Neural cell (in vitro differentiated cells): ENCODE results near the gene PTDSS2. TPM values are rescaled to one million over a fixed set of nuclear protein-coding genes. Genes with fewer than 3 reads are reported as not detected.
A peak's percentile ranks its signal among the peaks of the same experiment; 100 is the strongest.

Experiments
- H2AFZ ChIP-seq: fragments of 200-600, 300-800 bp; sonication (generic), shearing (Covaris generic); 2 replicates; pipeline ENCODE4 v1.6.0; 2014; ENCODE audit warnings: low read depth, mild to moderate bottlenecking, antibody characterized with exemption, low read length, moderate library complexity
- H3F3A ChIP-seq: fragments of 200-600 bp; shearing (Covaris generic); 2 replicates; pipeline ENCODE4 v1.6.1; 2016; ENCODE audit warnings: mild to moderate bottlenecking, moderate library complexity, mixed read lengths, antibody characterized with exemption, low read length; ENCODE audit not compliant: insufficient read depth, poor library complexity, severe bottlenecking
- H3K27ac ChIP-seq: fragments of 200-600, 300-800 bp; sonication (generic), shearing (Covaris generic); 2 replicates; pipeline ENCODE4 v1.5.1; 2014; ENCODE audit warnings: mild to moderate bottlenecking, low read length, moderate library complexity
- H3K27me3 ChIP-seq: fragments of 300-800, 200-600 bp; sonication (generic), shearing (Covaris generic); 2 replicates; pipeline ENCODE4 v1.6.0; 2014; ENCODE audit warnings: mild to moderate bottlenecking, low read depth, low read length, moderate library complexity; ENCODE audit not compliant: insufficient read depth
- H3K36me3 ChIP-seq: fragments of 300-800, 200-600 bp; sonication (generic), shearing (Covaris generic); 2 replicates; pipeline ENCODE4 v1.5.1; 2014; ENCODE audit warnings: mild to moderate bottlenecking, antibody characterized with exemption, low read length, moderate library complexity; ENCODE audit not compliant: insufficient read depth
- H3K4me2 ChIP-seq: fragments of 300-800, 200-600 bp; sonication (generic), shearing (Covaris generic); 2 replicates; pipeline ENCODE4 v1.6.0; 2014; ENCODE audit warnings: mild to moderate bottlenecking, low read length
- H3K4me3 ChIP-seq: fragments of 300-800, 200-600 bp; sonication (generic), shearing (Covaris generic); 2 replicates; pipeline ENCODE4 v1.5.1; 2014; ENCODE audit warnings: mild to moderate bottlenecking, low read length, moderate library complexity
- H3K79me2 ChIP-seq: fragments of 200-600 bp; shearing (Covaris generic); replicated peaks from 2 replicates; pipeline ENCODE4 v1.6.0; 2014; ENCODE audit warnings: mild to moderate bottlenecking, low read length, moderate library complexity; ENCODE audit not compliant: insufficient read depth
- H3K9ac ChIP-seq: fragments of 300-800, 200-600 bp; sonication (generic), shearing (Covaris generic); 2 replicates; pipeline ENCODE4 v1.6.1; 2016; ENCODE audit warnings: mild to moderate bottlenecking, low read length, mixed read lengths
- H3K9me2 ChIP-seq: fragments of 200-600 bp; shearing (Covaris generic); 2 replicates; pipeline ENCODE4 v1.6.1; 2016; ENCODE audit warnings: mild to moderate bottlenecking, low read length, mixed read lengths; ENCODE audit not compliant: insufficient read depth
- H3K9me3 ChIP-seq: fragments of 200-600, 300-800 bp; sonication (generic), shearing (Covaris generic); 2 replicates; pipeline ENCODE4 v1.6.1; 2016; ENCODE audit warnings: mild to moderate bottlenecking, mixed run types, low read length, moderate library complexity, mixed read lengths
- H4K20me1 ChIP-seq: fragments of 200-600 bp; shearing (Covaris generic); 2 replicates; pipeline ENCODE4 v1.6.1; 2016; ENCODE audit warnings: mild to moderate bottlenecking, mixed run types; ENCODE audit not compliant: insufficient read depth
- EP300 ChIP-seq: fragments of 450-650 bp; conservative IDR thresholded peaks from 2 replicates; pipeline ENCODE4 v1.6.1; 2014; ENCODE audit warnings: antibody characterized with exemption, mild to moderate bottlenecking, moderate library complexity; ENCODE audit not compliant: poor library complexity, severe bottlenecking
- EZH2 ChIP-seq: fragments of 200-600, 300-800 bp; shearing (Covaris generic), sonication (generic); IDR thresholded peaks from 2 replicates; pipeline ENCODE4 v1.6.1; 2014; ENCODE audit warnings: antibody characterized with exemption, low read length, borderline replicate concordance, mild to moderate bottlenecking; ENCODE audit not compliant: insufficient read depth, poor library complexity, severe bottlenecking
- MXI1 ChIP-seq: fragments of 450-650 bp; conservative IDR thresholded peaks from 2 replicates; pipeline ENCODE4 v1.6.1; 2014; ENCODE audit warnings: antibody characterized with exemption, mild to moderate bottlenecking; ENCODE audit not compliant: poor library complexity, severe bottlenecking
- POLR2AphosphoS5 ChIP-seq: IDR thresholded peaks from 2 replicates; pipeline ENCODE4 v1.6.1; 2012
- RAD21 ChIP-seq: fragments of 450-650 bp; conservative IDR thresholded peaks from 2 replicates; pipeline ENCODE4 v1.6.1; 2014; ENCODE audit warnings: antibody characterized with exemption, mild to moderate bottlenecking, moderate library complexity
- SMC3 ChIP-seq: fragments of 450-650 bp; conservative IDR thresholded peaks from 2 replicates; pipeline ENCODE4 v1.6.1; 2014; ENCODE audit warnings: antibody characterized with exemption, mild to moderate bottlenecking, moderate library complexity; ENCODE audit not compliant: poor library complexity
- TAF1 ChIP-seq: IDR thresholded peaks from 2 replicates; pipeline ENCODE4 v1.6.1; 2012; ENCODE audit warnings: low read depth
- polyA plus RNA-seq: library from polyadenylated mRNA; depleted of rRNA; stranded (reverse); fragments of >200 nt; gene quantifications from 2 replicates; pipeline ENCODE4 v1.2.3, GENCODE V29; 2014
- TF ChIP-seq, protein P1 (sequence below): IDR thresholded peaks from 2 replicates; pipeline ENCODE4 v1.6.1; 2012; ENCODE audit warnings: borderline replicate concordance
- TF ChIP-seq, protein P2 (sequence below): fragments of 450-650 bp; IDR thresholded peaks from 2 replicates; pipeline ENCODE4 v1.5.1; 2014; ENCODE audit warnings: antibody characterized with exemption, mild to moderate bottlenecking, moderate library complexity; ENCODE audit not compliant: poor library complexity, severe bottlenecking

PTDSS2 gene
- polyA plus RNA-seq, 1 donor from 2014 or later: 54.3 TPM

DNA sequence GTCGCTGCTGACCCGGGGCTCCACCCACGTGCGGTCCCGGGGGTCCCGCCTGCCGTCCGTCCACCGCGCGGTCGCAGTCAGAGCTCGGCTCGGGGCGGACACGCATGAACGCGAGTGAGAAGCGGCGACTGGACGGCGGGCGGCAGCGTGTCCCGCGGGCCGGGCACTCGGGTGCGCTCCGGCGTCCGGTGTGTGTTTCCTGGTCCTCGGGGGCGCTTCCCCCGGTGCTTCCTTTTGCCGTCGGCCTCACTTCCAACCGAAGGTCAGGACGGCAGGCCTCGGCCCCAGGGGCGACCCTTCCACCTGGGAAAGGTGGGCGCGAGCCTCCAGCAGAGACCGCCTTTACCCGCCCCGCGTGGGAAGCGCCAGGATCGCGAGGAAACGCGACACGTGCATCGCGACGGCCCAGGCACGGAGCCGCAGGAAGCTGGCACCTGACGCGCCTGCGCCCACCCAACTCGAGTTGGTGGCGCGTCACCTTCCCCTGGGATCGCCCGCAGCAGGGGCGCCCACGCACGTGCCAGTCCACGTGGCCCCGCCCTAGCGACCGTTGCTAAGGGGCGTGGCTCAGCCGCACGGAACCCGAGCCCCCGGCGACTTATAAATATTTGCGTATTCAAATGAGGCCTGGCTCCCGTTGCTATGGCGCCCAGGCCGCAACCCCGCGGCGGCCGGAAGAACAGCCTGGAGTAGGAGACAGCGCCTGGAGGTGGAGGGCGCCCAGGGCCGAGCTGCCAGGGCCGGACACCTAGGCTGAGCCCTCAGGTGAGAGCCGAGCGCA is 87.0 kb downstream of the PTDSS2 start, which contains the start of gene LRRC56:
Gene LRRC56 (plus strand): TSS at position 687 of the 781 bp plus-strand sequence. CDS start 3,158 bp downstream, outside the sequence.
- peaks cover 8% of the 10 kb centered on the region for H3K79me2 ChIP-seq
- H2AFZ ChIP-seq: no peak within 1 kb of the TSS
- H3K9me2 ChIP-seq: no peaks in the 10 kb centered on the region
- TF ChIP-seq RAD21 (no peak), POLR2AphosphoS5 (no peak), EP300 (no peak), TAF1 (no peak), MXI1 (peak; percentile 34), EZH2 (no peak)
- TF ChIP-seq, protein P1, sequence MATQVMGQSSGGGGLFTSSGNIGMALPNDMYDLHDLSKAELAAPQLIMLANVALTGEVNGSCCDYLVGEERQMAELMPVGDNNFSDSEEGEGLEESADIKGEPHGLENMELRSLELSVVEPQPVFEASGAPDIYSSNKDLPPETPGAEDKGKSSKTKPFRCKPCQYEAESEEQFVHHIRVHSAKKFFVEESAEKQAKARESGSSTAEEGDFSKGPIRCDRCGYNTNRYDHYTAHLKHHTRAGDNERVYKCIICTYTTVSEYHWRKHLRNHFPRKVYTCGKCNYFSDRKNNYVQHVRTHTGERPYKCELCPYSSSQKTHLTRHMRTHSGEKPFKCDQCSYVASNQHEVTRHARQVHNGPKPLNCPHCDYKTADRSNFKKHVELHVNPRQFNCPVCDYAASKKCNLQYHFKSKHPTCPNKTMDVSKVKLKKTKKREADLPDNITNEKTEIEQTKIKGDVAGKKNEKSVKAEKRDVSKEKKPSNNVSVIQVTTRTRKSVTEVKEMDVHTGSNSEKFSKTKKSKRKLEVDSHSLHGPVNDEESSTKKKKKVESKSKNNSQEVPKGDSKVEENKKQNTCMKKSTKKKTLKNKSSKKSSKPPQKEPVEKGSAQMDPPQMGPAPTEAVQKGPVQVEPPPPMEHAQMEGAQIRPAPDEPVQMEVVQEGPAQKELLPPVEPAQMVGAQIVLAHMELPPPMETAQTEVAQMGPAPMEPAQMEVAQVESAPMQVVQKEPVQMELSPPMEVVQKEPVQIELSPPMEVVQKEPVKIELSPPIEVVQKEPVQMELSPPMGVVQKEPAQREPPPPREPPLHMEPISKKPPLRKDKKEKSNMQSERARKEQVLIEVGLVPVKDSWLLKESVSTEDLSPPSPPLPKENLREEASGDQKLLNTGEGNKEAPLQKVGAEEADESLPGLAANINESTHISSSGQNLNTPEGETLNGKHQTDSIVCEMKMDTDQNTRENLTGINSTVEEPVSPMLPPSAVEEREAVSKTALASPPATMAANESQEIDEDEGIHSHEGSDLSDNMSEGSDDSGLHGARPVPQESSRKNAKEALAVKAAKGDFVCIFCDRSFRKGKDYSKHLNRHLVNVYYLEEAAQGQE: no peak
- TF ChIP-seq, protein P2, sequence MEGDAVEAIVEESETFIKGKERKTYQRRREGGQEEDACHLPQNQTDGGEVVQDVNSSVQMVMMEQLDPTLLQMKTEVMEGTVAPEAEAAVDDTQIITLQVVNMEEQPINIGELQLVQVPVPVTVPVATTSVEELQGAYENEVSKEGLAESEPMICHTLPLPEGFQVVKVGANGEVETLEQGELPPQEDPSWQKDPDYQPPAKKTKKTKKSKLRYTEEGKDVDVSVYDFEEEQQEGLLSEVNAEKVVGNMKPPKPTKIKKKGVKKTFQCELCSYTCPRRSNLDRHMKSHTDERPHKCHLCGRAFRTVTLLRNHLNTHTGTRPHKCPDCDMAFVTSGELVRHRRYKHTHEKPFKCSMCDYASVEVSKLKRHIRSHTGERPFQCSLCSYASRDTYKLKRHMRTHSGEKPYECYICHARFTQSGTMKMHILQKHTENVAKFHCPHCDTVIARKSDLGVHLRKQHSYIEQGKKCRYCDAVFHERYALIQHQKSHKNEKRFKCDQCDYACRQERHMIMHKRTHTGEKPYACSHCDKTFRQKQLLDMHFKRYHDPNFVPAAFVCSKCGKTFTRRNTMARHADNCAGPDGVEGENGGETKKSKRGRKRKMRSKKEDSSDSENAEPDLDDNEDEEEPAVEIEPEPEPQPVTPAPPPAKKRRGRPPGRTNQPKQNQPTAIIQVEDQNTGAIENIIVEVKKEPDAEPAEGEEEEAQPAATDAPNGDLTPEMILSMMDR: no peak
- no peaks in the 10 kb centered on the region for H4K20me1 ChIP-seq
- H3K9ac ChIP-seq: peak within 1 kb of the TSS; percentile 29
- no peak within 1 kb of the TSS for H3K4me2 ChIP-seq
- no peaks in the 10 kb centered on the region for H3K36me3 ChIP-seq
- H3F3A ChIP-seq: no peaks in the 10 kb centered on the region
- no peak within 1 kb of the TSS for H3K27ac ChIP-seq
- no peaks in the 10 kb centered on the region for H3K9me3 ChIP-seq
- peak within 1 kb of the TSS; percentile 76 for H3K4me3 ChIP-seq
- H3K27me3 ChIP-seq: no peaks in the 10 kb centered on the region

DNA sequence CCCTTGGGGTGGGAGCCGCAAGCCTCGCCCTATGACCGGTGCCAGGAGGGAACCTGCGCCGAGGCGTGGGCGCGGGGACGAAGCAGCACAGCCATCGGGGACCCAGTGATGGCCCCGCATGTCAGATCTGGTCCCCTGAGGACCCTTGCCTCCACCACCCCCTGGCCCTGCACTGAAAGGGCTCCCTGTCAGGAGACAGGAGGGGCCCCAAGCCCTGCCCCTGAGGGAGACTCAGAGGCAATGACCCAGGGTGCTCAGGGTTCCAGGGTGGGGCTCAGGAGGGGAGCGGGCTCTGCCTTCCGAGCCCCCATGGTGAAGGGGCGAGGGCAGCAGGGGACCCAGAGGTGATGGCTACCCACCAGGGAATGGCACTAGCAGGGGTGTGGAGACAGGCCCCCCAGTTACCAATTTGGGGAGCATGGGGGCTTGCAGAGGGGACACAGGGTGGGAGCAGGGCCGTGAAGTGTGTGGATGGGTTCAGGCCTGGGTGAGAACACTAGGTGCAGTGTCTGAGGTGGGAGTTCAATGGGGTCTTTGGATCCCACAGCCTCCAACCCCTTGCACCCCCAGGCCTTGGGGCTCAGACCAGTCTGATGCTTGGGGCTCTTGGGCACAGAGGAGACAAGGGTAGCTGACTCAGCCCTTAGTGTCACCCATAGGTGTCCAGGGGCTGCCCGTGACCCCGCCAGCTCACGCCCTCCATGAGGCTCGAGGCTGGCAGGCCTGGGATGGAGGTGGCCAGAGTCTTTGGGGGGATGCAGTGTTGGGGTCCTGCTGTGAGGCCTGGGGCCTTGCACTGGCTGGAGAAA is 87.7 kb downstream of the PTDSS2 start:
- TF ChIP-seq POLR2AphosphoS5: no peak
- TF ChIP-seq MXI1: no peak
- TF ChIP-seq EZH2: no peak
- TF ChIP-seq EP300: no peak
- TF ChIP-seq TAF1: no peak
- no peak for TF ChIP-seq SMC3
- no peak for TF ChIP-seq RAD21
- TF ChIP-seq, protein P2: no peak
- TF ChIP-seq, protein P1: no peak
- Histone ChIP-seq H3K9me2 (no peaks in the 10 kb centered on the region), H3K4me2 (no peak overlapping the region), H3K27me3 (no peaks in the 10 kb centered on the region), H3K9me3 (no peaks in the 10 kb centered on the region), H4K20me1 (no peaks in the 10 kb centered on the region), H3K27ac (no peak overlapping the region), H3K9ac (peak overlapping the region; percentile 29), H3K36me3 (no peaks in the 10 kb centered on the region), H3K4me3 (peak overlapping the region; percentile 55), H2AFZ (no peak overlapping the region), H3F3A (no peaks in the 10 kb centered on the region), H3K79me2 (peaks cover 8% of the 10 kb centered on the region)
